GM21717 (cell line): ENCODE results near the gene TLR9.
"Not testable (repeated sequence)": the region's sequence is repeated elsewhere in the genome, so short reads cannot be mapped to it uniquely, and the experiment has no call there.

Experiments
- ATAC-seq: cut with Tn5 transposase; IDR thresholded peaks from one replicate; pipeline ENCODE4 v1.9.1; 2021; ENCODE audit warnings: mild to moderate bottlenecking, moderate library complexity; ENCODE audit not compliant: unreplicated experiment

The TLR9 gene

DNA sequence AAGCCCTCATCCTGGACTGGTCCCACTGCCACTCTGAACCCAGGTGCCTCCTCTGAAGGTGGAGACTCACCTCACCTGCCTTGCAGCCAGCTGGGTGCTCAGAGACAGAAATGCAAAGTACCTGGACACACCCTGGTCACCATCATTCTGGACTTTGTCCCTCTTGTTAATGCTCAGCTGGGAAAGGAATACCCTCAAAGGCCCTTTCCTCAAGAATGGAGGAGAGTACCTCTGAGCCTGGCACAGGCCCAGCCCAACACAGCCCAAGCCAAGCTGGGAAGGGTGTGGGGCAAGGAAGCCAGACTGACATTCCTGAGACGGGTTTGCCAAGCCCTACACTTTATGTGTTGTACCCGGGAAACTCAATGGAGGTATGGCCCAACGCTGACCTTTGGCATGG lies 28.5 kb downstream of the TLR9 start:
- ATAC-seq, result no peak

DNA sequence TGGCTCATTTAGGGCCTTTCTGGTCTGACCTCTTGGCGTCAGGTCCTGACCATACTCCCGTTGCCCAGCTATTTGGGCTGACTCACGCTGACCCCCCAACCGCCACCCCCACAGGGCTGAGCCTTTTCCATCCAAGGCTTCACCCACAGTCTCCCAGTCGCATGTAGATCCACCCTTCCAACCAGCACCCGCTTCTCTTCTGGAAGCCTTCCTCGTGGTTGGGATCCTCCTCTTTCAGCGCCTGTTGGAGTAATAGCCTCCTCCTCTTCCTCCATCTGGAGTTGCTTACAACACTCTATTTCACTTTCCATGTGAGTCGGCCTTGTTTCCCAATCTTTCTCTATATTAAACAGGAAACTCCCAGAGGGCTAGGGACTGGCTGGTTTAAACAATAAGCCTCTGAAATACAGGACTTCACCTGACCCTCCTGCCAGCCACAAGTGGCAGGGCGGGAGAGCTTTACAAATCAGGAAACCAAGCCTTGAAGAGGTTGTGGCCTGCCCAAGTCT lies 29.6 kb downstream of the TLR9 start:
- no peak for ATAC-seq

DNA sequence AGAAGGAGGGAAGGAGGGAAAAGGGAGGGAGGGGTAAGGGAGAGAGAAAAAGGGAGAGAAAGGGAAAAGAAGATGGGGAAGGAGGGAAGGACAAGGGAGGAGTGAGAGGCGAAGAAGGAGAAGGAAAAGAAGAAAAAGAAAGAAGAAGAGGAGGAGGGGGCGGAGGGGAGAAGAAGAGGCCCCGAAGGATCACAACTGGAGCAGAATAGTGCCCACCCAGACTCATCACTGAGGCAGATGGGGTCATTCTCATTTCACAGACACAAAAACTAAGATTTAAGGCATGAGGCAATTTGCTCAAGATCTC lies 30.2 kb downstream of the TLR9 start:
- ATAC-seq, result no peak

DNA sequence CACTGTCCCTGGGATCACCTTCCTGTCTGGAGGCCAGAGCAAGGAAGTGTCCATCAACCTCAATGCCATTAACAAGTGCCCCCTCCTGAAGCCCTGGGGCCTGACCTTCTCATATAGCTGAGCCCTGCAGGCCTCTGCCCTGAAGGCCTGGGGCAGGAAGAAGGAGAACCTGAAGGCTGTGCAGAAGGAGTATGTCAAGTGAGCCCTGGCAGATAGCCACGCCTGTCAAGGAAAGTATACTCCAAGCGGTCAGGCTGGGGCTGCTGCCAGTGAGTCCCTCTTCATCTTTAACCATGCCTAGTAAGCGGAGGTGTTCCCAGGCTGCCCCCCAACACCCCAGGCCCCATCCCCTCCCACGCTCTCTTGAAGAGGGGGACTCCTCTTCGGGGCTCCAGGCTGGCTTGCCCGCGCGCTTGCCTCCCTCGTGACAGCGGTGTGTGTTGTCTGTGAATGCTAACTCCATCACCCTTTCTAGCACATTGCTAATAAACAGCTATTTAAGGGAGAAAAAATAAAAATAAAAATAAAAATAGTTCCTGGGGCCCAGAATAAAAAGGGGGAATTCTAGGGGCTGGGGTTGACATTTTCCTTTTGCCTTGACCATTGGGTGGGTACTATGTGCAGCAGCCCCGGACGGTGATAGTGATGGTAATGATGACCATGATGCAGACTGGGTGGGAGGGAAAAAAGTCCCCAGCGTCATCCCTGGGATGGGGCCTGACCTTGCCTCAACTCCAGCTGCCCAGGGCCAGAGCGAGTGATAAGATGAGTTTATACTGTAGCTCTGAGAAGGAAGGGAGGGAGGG lies 30.8 kb downstream of the TLR9 start:
- no peak for ATAC-seq

DNA sequence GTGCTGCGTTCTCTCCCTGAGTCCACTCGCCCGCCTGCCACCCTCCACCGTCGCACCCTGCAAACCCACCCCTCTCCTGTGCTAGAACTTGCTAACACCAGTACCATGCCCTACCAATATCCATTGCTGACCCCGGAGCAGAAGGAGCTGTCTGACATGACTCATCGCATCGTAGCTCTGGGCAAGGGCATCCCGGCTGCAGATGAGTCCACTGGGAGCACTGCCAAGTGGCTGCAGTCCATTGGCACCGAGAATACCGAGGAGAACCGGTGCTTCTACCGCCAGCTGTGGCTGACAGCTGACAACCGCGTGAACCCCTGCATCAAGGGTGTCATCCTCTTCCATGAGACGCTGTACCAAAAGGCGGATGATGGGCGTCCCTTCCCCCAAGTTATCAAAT lies 32.4 kb downstream of the TLR9 start:
- no peak for ATAC-seq

DNA sequence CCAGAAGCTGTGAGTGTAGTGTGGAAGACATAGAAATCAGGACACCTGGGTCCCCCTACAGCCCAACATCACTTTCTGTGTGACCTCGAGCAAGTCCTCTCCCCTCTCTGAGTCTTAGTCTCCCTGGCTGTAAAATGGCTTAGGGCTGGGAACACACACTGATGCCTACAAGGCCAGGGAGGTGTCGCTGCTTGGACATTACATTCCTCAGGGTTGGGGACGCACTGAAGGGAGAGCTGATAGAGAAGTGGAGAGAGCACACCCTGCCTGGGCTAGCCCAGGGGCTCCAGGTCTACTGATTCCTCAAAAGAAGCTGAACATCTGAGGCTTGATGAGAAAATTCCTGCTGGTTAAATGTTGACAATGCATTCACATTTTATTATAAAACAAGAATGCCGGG lies 33.8 kb downstream of the TLR9 start:
- ATAC-seq, result no peak

DNA sequence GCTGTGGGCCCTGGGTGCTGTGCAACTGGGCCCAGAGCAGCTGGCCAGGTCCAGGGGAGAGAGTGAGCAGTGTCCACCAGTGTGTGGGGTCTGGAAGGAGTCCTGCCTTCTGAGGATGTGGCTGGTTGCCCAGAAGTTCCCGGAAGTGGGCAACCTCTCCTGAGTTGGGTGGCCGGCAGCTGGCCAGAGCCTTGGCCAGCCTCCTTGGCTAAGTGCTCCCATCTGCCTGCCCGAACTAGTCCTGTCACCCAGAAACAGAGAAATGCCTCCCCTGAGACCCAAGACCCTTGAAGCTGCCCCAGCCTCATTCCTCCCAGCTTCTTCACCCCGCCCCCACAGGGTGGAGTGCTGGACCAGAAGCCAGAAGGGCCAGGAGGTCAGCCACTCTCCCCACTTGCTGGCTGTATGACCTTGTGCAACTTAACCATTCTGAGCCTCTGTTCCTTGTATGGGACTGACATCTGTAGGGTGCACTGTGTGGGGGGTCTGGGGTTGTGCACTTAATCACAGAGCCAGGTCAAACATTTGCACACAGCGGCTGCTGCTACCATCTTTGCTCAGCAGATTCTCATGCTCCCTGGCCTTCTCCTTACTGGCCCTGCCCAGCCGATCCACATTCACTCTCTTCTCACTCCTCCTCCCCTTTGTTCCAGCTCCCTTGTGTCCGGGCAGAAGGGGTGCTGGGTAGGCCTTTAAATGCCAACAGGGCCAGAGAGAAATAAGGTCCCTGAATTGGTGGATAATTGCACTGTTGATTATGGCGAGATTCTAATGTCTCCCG lies 35.0 kb downstream of the TLR9 start:
- ATAC-seq, result no peak

DNA sequence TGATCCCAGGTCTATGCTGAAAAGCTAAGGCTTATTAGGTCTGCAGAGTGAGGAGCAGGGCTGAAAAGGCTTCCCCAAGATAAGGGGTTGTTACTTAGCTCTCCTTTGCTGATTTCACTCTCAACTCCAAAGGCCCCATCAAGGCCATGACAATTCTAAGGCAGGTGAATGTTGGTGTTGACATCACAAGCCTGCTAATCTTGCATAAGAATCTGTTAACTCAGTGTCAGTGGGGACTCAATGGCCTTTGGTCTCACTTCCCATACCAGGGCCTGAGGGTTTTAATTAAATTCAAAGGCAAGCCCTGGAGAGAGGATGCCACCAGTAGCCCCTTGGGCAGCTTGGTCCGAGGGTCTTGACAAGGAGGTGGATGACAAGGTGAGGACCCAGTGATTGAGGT lies 36.9 kb downstream of the TLR9 start:
- ATAC-seq, result no peak

DNA sequence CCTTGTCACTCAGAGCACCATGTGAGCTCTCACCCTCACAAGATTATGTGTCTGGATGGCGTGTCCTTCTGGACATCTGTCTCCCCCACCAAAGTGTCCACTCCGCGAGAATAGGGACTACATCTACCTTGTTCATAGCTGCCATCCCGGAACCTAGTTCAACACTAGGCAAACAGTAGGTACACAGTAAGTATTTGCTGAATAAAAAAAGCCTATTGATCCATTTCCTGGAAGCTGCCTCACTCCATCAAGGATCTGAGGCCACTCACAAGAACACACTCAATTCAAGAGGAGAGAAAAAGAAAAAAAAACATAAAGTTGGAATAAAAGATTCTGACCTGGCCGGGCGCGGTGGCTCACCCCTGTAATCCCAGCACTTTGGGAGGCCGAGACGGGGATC lies 38.7 kb downstream of the TLR9 start:
- no peak for ATAC-seq

DNA sequence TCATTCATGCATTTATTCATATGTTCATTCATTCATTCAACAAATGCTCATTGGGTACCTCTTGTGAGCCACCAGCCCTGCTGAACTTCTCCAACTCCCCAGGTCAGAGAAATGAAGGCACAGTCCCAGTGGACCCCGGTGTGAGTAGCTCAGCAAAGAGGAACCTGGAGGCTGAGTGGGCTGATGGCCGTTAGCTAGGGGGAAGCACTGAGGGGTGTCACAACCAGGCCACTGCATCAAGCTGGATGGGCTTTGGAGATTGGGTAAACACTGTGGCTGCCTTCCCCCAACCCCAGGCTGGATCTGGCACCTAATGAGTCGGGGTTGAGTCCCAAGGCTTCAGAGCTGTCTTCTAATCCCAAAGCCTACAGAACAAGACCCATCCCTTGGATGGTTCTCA lies 39.6 kb downstream of the TLR9 start:
- no peak for ATAC-seq

DNA sequence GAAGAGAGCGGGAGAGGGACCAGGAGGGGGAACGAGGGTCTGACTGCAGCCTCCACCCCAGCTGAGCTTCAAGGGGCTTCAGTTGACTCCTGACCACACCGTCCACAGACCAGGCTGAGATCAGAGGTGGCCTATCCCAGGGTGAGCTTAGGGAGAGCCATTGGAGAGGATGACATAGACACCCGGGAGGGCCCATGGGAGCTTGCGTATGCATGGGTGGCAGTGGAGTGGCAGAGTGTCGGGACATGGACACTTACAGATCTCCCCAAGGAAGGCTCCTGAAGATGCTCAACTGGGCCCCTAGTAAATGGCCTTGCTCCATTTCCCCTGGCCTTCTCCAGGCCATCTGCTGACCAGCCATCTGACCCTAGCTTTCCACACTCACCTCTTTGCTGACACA lies 40.1 kb downstream of the TLR9 start:
- no peak for ATAC-seq

DNA sequence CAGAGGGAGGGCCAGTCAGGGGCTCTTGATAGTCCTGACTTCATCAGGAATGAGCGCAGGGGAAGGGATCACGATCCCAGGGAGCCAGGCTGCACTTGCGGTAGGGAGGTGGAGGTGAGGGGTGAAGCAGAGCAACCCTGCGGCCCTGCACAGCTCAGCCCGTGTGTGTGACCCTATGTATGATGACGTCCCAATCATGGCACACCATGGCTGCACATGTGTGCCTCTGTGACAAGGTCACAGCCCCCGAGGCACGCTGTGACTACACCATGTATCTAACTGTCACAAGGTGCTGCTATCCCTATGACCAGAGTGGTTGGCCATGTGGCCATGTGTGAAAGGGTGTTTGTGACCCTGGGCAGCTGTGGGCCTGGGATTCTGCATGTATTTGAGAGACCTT lies 40.8 kb downstream of the TLR9 start:
- ATAC-seq, result no peak

DNA sequence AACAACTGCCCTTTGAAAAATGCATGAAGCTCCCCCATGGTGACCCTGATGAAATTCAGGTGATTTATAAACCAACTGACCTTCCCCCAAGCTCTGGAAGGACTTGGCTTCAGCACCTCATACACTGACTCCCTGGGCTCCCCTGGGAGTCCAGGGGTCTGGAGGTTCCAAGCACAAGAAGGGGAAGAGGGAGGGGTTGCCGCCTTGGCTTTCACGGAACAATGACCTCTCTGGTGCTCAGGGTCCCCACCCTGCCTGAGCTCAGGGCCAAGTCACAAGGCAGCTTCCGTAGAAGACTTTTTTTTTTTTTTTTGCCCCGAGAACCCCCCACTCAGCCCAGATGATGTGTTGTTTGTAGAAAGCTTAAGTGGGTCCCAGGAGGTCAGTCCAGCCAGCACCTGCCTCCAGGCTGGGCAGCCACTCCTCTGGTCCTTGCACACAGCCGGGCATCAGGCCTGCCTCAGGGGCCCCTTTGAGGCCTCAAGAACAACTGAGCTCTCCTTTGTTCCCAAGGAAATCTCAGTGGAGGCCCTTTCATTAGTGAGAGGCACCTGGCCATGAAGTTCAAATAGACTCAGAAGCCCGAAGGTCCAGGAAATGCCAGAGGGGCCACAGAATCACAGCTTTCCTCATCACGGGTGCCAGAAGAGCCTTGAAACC lies 41.5 kb downstream of the TLR9 start:
- no peak for ATAC-seq

DNA sequence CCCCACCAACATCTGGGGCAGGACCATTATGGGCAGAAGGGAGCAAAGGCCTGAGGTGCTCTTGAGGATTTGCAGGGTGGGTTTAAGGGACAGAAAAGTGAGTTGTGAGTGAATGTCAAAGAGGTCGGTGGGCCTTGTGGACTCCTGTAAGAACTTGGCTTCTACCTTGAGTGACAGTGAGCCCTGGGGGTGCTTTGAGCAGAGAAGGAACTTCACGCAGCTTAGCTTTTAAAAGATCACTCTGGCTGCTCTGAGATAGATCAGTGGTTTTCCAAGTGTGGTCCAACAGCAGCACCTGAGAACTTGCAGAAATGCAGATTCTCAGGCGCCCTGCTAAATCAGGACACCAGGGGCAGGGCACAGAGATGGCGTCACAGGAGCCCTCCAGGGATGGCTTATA lies 42.8 kb downstream of the TLR9 start:
- ATAC-seq, result no peak

DNA sequence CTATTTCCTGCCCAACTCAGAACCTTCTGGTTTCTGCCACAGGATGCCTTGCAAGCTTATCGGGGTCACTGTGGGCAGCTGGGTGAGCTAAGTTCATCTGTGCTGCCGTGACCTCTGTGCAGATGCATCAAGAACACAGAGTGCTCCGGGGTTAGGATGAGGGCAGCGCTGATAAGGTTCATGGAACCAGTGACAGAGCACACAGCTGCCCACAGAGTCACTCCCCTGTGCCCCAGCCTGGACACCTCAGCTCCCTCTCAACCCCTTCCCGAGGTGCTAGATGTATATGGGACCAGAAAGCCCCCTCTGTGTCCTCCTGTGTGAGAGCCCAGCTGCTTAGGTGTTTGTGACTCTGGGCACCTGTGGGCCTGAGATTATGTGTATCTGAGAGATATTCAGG lies 43.2 kb downstream of the TLR9 start:
- ATAC-seq, result no peak

DNA sequence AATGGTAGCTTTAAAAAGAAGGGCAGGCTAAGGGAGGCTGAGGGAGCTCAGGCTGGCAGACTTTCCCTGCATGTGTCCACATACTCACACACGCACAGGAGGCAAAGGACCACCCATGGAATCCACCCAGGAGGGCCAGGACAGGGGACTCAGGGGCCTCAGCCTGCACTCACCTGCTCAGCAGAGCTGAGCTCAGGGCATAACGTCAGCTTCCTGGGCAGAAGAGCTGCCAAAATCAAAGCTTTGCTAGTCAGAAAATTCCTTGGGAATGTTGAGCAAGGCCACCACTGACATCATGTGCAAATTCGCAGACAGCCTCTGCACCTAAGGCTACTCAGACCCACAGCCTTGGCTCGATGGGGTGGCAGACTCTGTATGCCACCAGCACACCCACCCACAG lies 43.9 kb downstream of the TLR9 start:
- no peak for ATAC-seq

DNA sequence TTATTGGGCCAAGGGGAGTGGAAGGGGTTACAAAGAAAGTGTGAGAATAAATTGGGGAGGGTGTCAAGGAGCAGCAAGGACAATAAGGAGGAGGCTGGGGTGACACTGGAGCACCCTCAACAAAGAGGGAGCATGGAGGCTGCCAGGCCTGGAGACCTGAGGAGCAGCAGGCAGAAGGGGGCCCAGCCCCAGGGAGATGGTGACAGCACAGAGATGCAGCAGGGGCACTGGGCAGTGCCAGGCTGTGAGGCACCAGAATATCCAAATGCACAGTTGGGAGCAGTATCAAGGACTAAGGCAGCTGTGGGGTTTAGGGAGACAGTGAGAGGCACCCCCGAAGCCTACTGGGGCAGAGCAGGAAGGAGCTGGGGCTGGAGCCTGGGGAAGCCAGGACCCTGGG lies 46.9 kb downstream of the TLR9 start:
- ATAC-seq, result no peak

DNA sequence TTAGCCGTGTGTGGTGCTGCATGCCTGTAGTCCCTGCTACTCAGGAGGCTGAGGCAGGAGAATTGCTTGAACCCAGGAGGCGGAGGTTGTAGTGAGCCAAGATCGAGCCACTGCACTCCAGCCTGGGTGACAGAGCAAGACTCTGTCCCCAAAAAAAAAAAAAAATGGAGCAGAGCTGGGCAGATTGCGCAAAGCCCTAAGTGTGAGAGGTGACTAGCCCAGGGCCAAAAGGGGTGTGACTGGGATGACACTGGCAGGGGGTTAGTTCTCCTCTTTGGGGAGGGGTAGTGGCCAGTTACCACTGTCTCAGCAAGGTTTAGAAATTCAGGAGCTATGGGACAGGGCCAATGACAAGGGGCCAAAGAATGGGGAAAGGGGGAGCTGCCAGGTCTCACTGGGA lies 47.3 kb downstream of the TLR9 start:
- ATAC-seq, result not testable (repeated sequence)

DNA sequence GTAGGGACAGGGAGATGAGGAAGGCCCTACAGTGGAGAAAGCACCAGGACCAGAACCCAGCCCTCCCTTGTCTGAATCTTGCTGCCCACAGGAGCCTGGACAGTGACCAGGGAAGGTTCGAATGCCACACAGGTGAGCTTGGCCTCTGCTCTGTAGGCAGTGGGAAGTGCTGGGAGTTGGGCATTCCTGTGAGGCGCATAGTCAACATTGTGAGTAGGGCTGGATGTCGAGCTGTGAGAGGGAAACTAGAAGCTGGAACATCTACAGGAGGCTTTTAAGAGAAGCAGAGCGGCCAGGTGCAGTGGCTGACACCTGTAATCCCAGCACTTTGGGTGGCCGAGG lies 47.8 kb downstream of the TLR9 start:
- no peak for ATAC-seq

DNA sequence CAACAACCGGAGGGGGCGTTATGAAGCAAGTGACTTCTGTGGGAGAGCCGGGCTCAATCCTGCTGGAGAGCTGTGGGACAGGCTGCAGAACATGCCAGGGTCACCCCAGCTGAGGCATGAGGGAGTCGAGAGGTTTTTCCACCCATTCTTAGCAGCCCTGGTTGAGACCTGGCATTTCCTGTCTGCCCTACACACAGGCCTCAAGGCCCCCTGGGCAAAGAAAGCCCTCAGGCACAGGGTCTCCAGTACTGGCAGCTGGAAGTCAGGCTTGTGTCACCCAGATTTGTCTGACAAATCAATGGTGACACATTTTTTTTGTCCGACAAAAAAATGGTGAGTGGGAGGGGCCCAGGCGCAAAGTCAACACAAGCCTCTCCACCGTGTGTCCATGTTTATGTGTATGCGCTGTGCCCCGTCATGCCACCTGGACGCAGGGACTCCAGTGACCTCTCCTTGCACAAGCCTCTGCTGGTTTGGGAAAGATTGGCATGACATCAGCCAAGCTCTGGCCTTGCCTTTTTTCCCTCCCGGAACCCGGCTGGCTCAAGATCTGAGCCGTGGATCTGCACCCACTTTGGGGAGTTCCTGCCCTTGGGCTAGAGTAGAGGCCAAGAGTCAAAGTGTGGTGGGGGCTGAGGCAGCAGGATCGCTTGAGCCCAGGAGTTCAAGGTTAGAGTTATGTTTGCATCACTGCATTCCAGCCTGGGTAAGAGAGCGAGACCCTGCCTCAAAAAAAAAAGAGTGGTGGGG lies 48.3 kb downstream of the TLR9 start:
- ATAC-seq, result no peak

DNA sequence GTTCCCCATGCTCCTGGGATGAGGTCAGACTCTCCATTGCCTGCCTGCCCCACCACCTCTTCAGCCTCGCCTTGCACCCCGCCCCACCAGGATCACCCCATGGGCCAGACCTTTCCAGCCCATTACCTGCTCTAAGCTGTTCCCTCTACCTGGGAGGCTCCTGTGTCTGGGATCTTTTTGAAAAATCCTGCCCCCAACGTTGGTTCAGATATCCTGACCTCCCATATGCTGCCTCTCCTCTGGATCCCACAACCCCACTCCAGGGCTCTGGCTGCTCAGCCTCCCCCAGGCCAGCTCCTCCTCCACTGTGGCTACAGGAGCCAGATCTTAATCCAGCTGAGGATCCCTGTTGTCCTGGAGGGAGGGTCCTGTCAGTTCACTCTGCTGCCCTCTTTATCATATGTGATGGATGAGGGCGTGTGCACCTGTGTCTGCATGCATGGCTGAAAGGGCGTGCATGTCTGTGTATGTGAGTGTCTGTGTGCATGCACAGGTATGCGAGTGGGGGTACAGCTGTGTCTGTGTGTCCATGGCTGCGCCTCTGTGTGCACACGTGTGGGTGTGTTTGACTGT lies 49.2 kb downstream of the TLR9 start:
- no peak for ATAC-seq
